Measurements from ENCODE around the gene RNF32. TPM values are rescaled to one million over a fixed set of nuclear protein-coding genes. Genes with fewer than 3 reads are reported as not detected.

Gene RNF32
- total RNA-seq, 1 experiment from 2014 or later = 3.0 TPM

GRCh38 chr7:156620291-156620675 is 20.3 kb upstream of the RNF32 start:
- TF ChIP-seq CTCF (IDR thresholded peaks at IDR 0.05; ENCODE audit: unreplicated experiment) = no peak
- Mint-ChIP-seq H3K9me3 (ENCODE audit: unreplicated experiment) (no peaks in the 10 kb centered on the region), H3K27ac (ENCODE audit: low read depth, unreplicated experiment) (no peak overlapping the region), H3K4me1 (ENCODE audit: insufficient read depth, unreplicated experiment) (no peaks in the 10 kb centered on the region), H3K36me3 (ENCODE audit: insufficient read depth, unreplicated experiment) (no peaks in the 10 kb centered on the region), H3K27me3 (ENCODE audit: insufficient read depth, unreplicated experiment) (peaks cover 18% of the 10 kb centered on the region), H3K4me3 (ENCODE audit: unreplicated experiment) (no peak overlapping the region)
- ChIA-PET POLR2A (interaction anchor here (1.2 kb wide), 1 partner anchor 19 kb away, joined by 4 read pairs; no protein-coding TSS in a partner anchor), CTCF (no interaction called here)
- DNase-seq (ENCODE audit: unreplicated experiment) = no peak
- no TSS peak for BruUV-seq (replicated peaks)
- intact Hi-C loops (cut with micrococcal nuclease) = no loop called here

GRCh38 chr7:156621652-156622051 is 18.9 kb upstream of the RNF32 start:
- Mint-ChIP-seq H3K27me3 (ENCODE audit: insufficient read depth, unreplicated experiment) (peaks cover 18% of the 10 kb centered on the region), H3K36me3 (ENCODE audit: insufficient read depth, unreplicated experiment) (no peaks in the 10 kb centered on the region), H3K9me3 (ENCODE audit: unreplicated experiment) (no peaks in the 10 kb centered on the region), H3K4me1 (ENCODE audit: insufficient read depth, unreplicated experiment) (no peaks in the 10 kb centered on the region), H3K27ac (ENCODE audit: low read depth, unreplicated experiment) (no peak overlapping the region), H3K4me3 (ENCODE audit: unreplicated experiment) (no peak overlapping the region)
- intact Hi-C loops (cut with micrococcal nuclease) = no loop called here
- ChIA-PET CTCF (no interaction called here), POLR2A (no interaction called here)
- TF ChIP-seq CTCF (IDR thresholded peaks at IDR 0.05; ENCODE audit: unreplicated experiment) = no peak
- no peak for DNase-seq (ENCODE audit: unreplicated experiment)
- BruUV-seq (replicated peaks) = no TSS peak

GRCh38 chr7:156625580-156625979 is 15.0 kb upstream of the RNF32 start:
- Mint-ChIP-seq H3K9me3 (ENCODE audit: unreplicated experiment) (peaks cover 15% of the 10 kb centered on the region), H3K36me3 (ENCODE audit: insufficient read depth, unreplicated experiment) (no peaks in the 10 kb centered on the region), H3K4me3 (ENCODE audit: unreplicated experiment) (no peak overlapping the region), H3K27ac (ENCODE audit: low read depth, unreplicated experiment) (no peak overlapping the region), H3K4me1 (ENCODE audit: insufficient read depth, unreplicated experiment) (no peaks in the 10 kb centered on the region), H3K27me3 (ENCODE audit: insufficient read depth, unreplicated experiment) (peaks cover 17% of the 10 kb centered on the region)
- no peak for TF ChIP-seq CTCF (IDR thresholded peaks at IDR 0.05; ENCODE audit: unreplicated experiment)
- no TSS peak for BruUV-seq (replicated peaks)
- ChIA-PET CTCF (interaction anchor here (0.6 kb wide), 1 partner anchor 57 kb away, joined by 3 read pairs; no protein-coding TSS in a partner anchor), POLR2A (interaction anchor here (1.2 kb wide), 1 partner anchor 16 kb away, joined by 3 read pairs; the partner anchor contains the start of gene RNF32)
- intact Hi-C loops (cut with micrococcal nuclease) = no loop called here
- DNase-seq (ENCODE audit: unreplicated experiment) = no peak

- no peak overlapping the region for H3K4me3 Mint-ChIP-seq (ENCODE audit: unreplicated experiment)
- H3K9me3 Mint-ChIP-seq (ENCODE audit: unreplicated experiment) = peaks cover 15% of the 10 kb centered on the region
- BruUV-seq (replicated peaks) = no TSS peak
- peaks cover 9% of the 10 kb centered on the region for H3K27me3 Mint-ChIP-seq (ENCODE audit: insufficient read depth, unreplicated experiment)
- intact Hi-C loops (cut with micrococcal nuclease) = no loop called here
- no peak for DNase-seq (ENCODE audit: unreplicated experiment)
- ChIA-PET CTCF (no interaction called here), POLR2A (interaction anchor here (1.2 kb wide), 1 partner anchor 15 kb away, joined by 3 read pairs; the partner anchor contains the start of gene RNF32)
- H3K36me3 Mint-ChIP-seq (ENCODE audit: insufficient read depth, unreplicated experiment) = no peaks in the 10 kb centered on the region
- no peaks in the 10 kb centered on the region for H3K4me1 Mint-ChIP-seq (ENCODE audit: insufficient read depth, unreplicated experiment)
- no peak for TF ChIP-seq CTCF (IDR thresholded peaks at IDR 0.05; ENCODE audit: unreplicated experiment)
- H3K27ac Mint-ChIP-seq (ENCODE audit: low read depth, unreplicated experiment) = no peak overlapping the region
Observed at GRCh38 chr7:156626220-156626895, 14.2 kb upstream of the RNF32 start.

Data from MCF 10A (cell line).